Cerebellar cortex (tissue), 1 donor: ENCODE data around the gene SART3.
A peak's percentile ranks its signal among the peaks of the same experiment; 100 is the strongest.
"Not testable (repeated sequence)": the region's sequence is repeated elsewhere in the genome, so short reads cannot be mapped to it uniquely, and the experiment has no call there.

ENCODE experiments used
- DNase-seq: peaks from one replicate; pipeline ENCODE4 v3.0.0-alpha.2; 2015; ENCODE audit warnings: low spot score

SART3 gene

GRCh38 chr12:108581311-108582227 is 20.6 kb upstream of the SART3 start:
- DNase-seq = no peak

- no peak for DNase-seq
Observed at GRCh38 chr12:108580531-108580930, 19.6 kb upstream of the SART3 start.

DNA sequence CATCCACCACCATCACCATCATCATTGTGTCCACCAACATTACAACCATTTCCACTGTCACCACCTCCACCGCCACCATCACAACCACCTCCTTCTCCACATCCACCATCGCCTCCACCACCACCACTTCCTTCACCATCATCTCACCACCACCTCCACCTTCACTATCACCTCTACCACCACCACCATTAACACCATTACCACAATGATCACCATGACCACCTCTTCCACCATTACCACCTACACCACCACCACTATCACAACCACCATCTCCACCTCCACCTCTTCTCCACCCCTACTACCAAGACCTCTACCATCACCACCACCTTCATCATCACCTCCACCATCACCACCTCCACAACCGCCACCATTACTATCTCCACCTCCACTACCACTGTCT is 17.8 kb upstream of the SART3 start:
- no peak for DNase-seq

GRCh38 chr12:108578264-108578663 is 17.3 kb upstream of the SART3 start:
- no peak for DNase-seq

- no peak for DNase-seq
Observed at GRCh38 chr12:108577458-108577857, 16.5 kb upstream of the SART3 start.

GRCh38 chr12:108576660-108577234 is 15.8 kb upstream of the SART3 start:
- DNase-seq = no peak

- no peak for DNase-seq
Observed at GRCh38 chr12:108575199-108575912, 14.4 kb upstream of the SART3 start.

- DNase-seq = not testable (repeated sequence)
Observed at GRCh38 chr12:108574276-108574675, 13.3 kb upstream of the SART3 start.

GRCh38 chr12:108573317-108573716 is 12.3 kb upstream of the SART3 start:
- no peak for DNase-seq

GRCh38 chr12:108572166-108572790 is 11.3 kb upstream of the SART3 start:
- no peak for DNase-seq

- DNase-seq = no peak
Observed at GRCh38 chr12:108571609-108572165, 10.7 kb upstream of the SART3 start.

- peak; percentile 39 for DNase-seq
Observed at GRCh38 chr12:108570743-108571608, 10.0 kb upstream of the SART3 start.

- no peak for DNase-seq
Observed at GRCh38 chr12:108568338-108569154, 7.6 kb upstream of the SART3 start.

DNA sequence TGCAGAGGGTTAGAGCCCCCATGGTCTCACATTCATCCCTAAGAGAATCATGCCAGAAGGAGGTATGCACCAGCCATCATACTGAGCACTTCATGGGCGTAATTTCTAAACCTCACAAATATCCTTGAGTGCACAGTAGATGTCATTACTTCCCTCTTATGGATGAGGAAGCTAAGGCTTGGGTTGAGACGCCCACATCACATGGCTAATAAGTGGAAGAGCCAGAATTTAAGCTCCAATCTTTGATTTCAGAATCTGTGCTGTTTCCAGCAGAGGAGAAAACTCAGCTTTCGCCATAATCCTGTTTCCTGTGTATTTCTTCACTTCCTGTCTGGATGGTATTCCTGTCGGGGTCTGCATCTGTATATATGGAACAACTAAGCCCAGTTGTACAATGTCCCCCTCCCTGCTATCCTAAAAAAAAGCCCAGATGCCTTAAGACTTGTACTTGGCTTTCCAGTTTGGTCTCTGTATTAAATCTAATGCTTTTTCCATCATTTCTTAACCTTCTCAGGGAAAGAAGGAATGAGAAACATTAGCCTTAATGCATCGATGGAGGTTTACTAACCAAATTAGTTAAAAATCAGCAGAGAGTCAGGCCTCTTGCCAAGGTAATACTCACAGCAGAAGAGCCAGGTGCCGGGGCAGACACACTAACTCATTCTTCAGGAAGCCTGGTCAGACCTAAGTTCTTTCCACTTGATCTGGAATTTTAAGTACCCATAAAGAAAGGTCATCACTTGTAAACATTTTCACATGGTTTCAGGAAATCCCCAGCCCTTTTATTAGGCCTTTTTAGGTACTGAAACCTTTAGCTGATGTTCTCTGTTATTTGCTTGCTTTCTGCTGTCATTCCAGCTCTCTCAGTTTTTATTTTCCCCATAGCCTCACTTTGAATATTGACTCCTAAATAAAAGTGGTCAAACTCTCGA is 6.7 kb upstream of the SART3 start:
- DNase-seq = no peak

GRCh38 chr12:108566452-108566851 is 5.5 kb upstream of the SART3 start:
- DNase-seq = no peak

DNA sequence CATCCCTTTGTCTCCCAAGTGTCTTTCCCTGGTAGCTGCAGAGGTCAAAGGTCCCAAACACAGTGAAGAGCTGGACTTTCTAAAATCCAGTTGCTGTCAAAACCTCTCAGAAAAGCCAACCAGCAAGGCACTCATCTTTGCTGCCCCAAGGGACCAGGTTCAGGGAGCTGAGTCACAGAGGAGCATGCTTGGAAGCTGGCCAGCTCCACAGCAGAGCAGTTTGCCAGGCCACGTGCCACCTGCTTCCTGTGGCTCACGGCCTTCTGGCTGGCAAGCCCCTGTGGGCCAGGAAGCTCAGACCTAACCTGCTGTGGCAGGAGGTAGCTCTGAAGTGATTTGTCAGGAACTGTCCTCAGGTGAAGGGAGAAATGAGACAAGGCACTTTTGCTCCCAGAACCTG is 5.0 kb upstream of the SART3 start:
- DNase-seq = peak; percentile 37

- DNase-seq = no peak
Observed at GRCh38 chr12:108565146-108565545, 4.2 kb upstream of the SART3 start.

GRCh38 chr12:108564724-108565123 is 3.8 kb upstream of the SART3 start:
- DNase-seq = no peak

DNA sequence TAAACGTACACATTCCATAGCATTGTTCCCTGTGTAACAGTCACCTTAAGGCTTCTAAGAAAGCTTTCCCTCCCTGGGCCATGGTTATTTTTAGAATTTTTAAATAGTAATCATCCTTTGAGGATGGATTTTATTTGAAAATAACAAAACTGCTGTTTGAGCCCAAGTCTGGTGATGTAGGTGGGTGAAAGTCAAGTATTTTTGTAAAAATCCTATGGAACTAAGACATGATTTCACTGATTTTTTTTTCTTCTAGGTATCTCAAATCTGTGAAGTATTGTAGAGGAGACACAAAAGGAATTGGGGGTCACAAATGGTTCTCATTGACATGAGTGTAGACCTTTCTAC is 2.8 kb upstream of the SART3 start:
- DNase-seq = no peak
